ENCODE results near the gene TOMM40.

DNA sequence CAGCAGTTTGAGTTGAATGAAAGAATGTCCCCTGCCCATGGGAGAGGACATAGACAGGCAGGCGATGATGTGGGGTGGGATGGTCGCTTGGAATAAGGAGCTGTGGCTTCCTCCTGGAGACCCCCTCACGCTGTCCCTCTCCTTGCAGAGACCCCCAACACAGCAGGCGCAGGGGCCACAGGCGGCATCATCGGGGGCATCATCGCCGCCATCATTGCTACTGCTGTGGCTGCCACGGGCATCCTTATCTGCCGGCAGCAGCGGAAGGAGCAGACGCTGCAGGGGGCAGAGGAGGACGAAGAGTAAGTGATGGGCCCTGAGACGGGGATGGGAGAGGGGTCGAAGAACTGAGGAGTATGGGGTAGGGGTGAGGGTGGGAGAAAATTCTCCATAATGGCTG is 9.0 kb upstream of the TOMM40 start:
- TF ChIP-seq, protein P1, sequence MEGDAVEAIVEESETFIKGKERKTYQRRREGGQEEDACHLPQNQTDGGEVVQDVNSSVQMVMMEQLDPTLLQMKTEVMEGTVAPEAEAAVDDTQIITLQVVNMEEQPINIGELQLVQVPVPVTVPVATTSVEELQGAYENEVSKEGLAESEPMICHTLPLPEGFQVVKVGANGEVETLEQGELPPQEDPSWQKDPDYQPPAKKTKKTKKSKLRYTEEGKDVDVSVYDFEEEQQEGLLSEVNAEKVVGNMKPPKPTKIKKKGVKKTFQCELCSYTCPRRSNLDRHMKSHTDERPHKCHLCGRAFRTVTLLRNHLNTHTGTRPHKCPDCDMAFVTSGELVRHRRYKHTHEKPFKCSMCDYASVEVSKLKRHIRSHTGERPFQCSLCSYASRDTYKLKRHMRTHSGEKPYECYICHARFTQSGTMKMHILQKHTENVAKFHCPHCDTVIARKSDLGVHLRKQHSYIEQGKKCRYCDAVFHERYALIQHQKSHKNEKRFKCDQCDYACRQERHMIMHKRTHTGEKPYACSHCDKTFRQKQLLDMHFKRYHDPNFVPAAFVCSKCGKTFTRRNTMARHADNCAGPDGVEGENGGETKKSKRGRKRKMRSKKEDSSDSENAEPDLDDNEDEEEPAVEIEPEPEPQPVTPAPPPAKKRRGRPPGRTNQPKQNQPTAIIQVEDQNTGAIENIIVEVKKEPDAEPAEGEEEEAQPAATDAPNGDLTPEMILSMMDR (IDR thresholded peaks at IDR 0.05) = no peak
- TF ChIP-seq POLR2A (IDR thresholded peaks at IDR 0.05) = no peak

Data from right lobe of liver (tissue), 4 donors.